HG03135 (cell line): Measurements from ENCODE around the gene PPP1R3D.
"Not testable (repeated sequence)": the region's sequence is repeated elsewhere in the genome, so short reads cannot be mapped to it uniquely, and the experiment has no call there.

Experiments
- ATAC-seq: cut with Tn5 transposase; IDR thresholded peaks from one replicate; pipeline ENCODE4 v1.9.1; 2021; ENCODE audit warnings: mild to moderate bottlenecking, moderate library complexity; ENCODE audit not compliant: unreplicated experiment

The PPP1R3D gene

GRCh38 chr20:59925899-59926298, 14.2 kb downstream of the PPP1R3D start:
- ATAC-seq, result no peak

- ATAC-seq, result no peak
Observed at GRCh38 chr20:59925359-59925758, 14.7 kb downstream of the PPP1R3D start.

- no peak for ATAC-seq
Observed at GRCh38 chr20:59923514-59923913, 16.6 kb downstream of the PPP1R3D start.

GRCh38 chr20:59920944-59921343, 19.2 kb downstream of the PPP1R3D start:
- ATAC-seq, result no peak

- no peak for ATAC-seq
Observed at GRCh38 chr20:59912609-59913008, 27.5 kb downstream of the PPP1R3D start.

- no peak for ATAC-seq
Observed at GRCh38 chr20:59911041-59911440, 29.1 kb downstream of the PPP1R3D start.

GRCh38 chr20:59908855-59909254, 31.2 kb downstream of the PPP1R3D start:
- no peak for ATAC-seq

- no peak for ATAC-seq
Observed at GRCh38 chr20:59903621-59904020, 36.5 kb downstream of the PPP1R3D start.

GRCh38 chr20:59902470-59902869, 37.6 kb downstream of the PPP1R3D start:
- no peak for ATAC-seq

GRCh38 chr20:59895908-59896307, 44.2 kb downstream of the PPP1R3D start:
- no peak for ATAC-seq

GRCh38 chr20:59891581-59891980, 48.5 kb downstream of the PPP1R3D start:
- no peak for ATAC-seq

- not testable (repeated sequence) for ATAC-seq
Observed at GRCh38 chr20:59890035-59890434, 50.1 kb downstream of the PPP1R3D start.

GRCh38 chr20:59888050-59888449, 52.1 kb downstream of the PPP1R3D start:
- no peak for ATAC-seq
